NK-92 treated with Interleukin-12 subunit alpha and Interleukin-12 subunit beta, amount 100 ng/mL, for 24 hours (cell line): Measurements from ENCODE around the gene BSDC1.
"Not testable (repeated sequence)": the region's sequence is repeated elsewhere in the genome, so short reads cannot be mapped to it uniquely, and the experiment has no call there.

ENCODE experiments used
- DNase-seq: peaks from one replicate; lab custom pipeline; 2025; lab: John Stamatoyannopoulos, UW

The BSDC1 gene

GRCh38 chr1:32357614-32358013 lies 36.6 kb downstream of the BSDC1 start:
- no peak for DNase-seq

- no peak for DNase-seq
Observed at GRCh38 chr1:32356478-32356877, 37.8 kb downstream of the BSDC1 start.

- DNase-seq: not testable (repeated sequence)
Observed at GRCh38 chr1:32355778-32356177, 38.5 kb downstream of the BSDC1 start.

DNA sequence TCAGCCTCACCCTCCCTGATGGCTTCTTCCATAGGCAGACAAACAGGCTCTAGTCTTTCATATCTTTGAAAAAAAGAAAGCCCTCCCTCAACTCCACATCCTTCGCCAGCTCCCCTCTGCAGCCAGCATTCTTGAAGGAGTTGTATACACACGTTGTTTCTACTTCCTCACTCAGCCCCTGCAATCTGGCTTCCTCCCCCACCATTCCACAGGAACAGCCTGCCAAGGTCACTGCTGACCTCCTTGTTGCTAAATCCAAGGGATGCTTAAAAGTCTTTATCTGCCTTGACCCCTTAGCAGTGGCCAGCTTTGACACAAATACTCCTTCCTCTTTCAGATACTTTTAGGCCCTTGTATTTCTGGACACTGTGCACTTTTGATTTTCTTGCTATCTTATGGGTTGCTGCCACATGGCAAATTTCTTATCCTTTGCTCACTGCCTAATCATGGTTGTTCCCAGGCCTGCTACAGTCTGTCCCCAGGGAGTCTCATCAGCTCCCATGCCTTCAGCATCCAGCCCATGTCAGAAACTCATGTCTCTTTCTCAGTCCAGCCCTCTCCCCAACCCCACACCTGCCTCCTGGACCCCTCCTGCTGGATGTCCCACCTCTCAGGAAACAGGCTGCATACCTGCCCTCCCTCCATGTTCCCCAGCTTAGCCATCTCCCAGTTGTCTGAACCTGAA lies 40.2 kb downstream of the BSDC1 start:
- DNase-seq: no peak

- DNase-seq: no peak
Observed at GRCh38 chr1:32353431-32353830, 40.8 kb downstream of the BSDC1 start.

- DNase-seq: no peak
Observed at GRCh38 chr1:32352831-32353383, 41.3 kb downstream of the BSDC1 start.

DNA sequence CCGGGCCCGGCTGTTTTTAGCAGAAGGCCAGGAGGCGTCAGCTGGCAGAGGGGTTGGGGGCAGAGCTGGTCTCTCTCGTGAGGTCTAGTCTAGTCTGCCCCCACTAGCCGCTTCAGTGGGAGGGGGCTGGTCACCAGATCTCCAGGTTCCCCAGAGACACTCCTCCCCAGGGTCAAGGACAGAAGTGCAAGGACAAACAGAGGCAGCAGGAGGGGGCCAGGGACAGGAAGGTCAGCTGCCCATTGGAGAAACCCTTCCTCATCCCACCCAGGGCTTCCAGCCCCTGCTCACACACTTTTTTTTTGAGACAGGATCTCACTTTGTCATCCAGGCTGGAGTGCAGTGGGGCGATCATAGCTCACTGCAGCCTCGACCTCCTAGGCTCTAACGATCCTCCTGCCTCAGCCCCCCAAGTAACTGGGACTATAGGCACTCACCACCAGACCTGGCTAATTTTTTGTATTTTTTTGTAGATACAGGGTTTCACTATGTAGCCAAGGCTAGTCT lies 41.9 kb downstream of the BSDC1 start:
- DNase-seq: no peak

DNA sequence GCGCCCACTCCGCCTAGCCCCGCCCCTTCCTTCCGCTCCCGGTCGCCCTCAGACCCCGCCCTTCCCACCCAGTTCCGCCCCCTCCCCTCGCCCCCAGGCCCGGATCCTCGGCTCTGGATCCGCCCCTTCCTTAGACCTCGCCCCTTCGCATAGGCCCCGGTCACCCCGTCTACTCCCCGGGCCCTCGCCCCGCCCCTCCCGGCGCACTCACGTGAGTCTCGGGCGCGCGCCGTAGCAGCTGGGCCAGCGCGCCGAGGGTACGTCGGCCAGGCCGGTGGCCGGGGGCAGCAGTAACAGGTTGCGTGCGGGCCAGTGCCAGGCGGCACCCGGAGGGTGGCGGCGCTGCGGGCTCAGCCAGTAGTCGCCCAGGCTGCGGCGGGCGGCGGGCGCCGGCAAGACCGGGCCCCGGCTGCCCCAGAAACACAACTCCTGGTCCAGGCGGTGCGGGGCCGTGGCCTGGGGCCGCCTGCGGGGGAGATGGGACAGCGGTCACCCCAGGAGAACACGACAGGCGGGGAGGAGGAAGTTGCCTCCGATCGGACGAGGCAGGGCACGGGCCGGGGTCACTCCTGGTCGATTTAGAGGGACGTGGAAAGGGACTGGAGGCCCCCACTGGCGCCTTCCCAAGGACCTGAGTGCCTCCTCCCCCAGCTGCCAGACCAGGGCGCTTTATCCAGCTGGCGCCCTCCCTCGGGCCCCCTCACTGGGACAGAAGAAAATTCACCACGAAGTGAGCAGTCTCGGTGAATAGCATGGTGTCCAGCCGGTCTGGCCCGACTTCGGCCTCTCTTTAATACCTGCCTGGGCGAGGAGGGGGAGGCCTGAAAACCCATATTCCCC lies 42.6 kb downstream of the BSDC1 start:
- DNase-seq: peak; percentile 48

- DNase-seq: peak; percentile 38
Observed at GRCh38 chr1:32350785-32351398, 43.3 kb downstream of the BSDC1 start.

GRCh38 chr1:32349211-32349708 lies 45.0 kb downstream of the BSDC1 start:
- DNase-seq: no peak

- no peak for DNase-seq
Observed at GRCh38 chr1:32346532-32347157, 47.6 kb downstream of the BSDC1 start.

DNA sequence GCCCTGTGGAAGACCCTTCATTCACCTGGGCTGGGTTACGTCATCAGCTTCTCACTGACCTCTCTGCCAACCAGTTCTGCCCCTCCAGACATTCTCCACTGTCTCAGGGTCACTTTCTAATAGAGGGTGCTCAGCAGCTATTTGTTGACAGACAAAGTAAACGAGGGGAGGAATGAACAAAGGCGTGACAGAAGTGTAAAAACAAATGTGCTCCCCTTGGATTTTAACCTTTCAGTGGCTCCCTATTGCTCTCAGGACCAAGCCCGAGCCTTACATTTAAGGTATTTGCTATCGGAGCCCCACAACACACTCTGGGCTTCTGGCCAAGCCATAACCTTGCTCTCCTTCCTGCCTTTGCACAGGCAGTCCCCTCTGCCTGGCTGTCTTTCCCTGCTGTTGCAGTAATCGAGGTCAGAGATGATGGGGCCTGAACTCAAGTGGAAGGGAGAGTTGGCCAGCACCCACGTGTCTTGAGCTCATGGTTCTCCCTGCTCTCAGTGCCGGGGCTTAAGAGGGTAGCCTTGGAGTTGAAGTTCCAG lies 48.9 kb downstream of the BSDC1 start:
- DNase-seq: no peak

- DNase-seq: no peak
Observed at GRCh38 chr1:32342704-32343103, 51.5 kb downstream of the BSDC1 start.

DNA sequence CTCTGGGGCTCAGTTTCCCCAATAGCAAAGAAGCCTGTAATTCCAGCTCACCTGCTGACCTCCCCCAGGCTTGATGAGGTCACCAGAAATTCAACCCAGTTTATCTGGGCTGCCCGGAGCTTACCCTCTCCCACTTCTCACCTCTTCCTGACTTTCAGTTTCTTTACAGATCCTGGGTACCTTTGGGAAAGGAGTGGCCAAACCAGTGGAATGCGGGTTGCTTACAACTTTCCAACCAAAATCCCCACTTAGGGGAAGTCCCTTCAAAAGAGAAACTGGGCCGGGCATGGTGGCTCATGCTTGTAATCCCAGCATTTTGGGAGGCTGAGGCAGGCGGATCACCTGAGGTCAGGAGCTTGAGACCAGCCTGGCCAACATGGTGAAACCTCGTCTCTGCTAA lies 52.3 kb downstream of the BSDC1 start:
- no peak for DNase-seq

DNA sequence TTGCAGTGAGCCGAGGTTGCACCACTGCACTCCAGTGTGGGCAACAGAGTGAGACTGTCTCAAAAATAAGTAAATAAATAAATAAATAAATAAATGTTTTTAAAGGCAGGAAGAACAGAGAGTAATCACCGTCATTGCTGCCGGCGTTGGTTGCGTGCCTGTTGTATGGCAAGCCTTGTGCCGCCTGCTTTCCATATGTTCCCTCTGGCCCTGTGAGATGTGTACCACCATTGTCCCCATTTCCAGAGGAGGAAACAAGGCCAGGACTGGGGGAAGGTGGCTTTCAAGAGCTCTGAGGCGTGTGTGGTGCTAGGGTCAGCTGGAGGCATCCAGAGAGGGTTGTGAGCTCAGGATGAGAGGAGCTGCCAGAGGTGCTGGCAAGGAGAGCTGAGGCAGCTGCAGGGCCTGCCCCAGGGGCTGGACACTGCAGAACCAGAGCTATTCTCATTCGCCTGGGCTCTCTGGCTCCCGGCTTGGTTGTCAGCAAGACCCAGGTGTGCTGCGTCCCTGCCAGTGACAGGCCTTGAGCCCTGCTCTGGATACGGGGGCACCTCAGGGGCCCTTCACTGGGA lies 53.0 kb downstream of the BSDC1 start:
- no peak for DNase-seq

GRCh38 chr1:32339363-32339978 lies 54.8 kb downstream of the BSDC1 start:
- no peak for DNase-seq

DNA sequence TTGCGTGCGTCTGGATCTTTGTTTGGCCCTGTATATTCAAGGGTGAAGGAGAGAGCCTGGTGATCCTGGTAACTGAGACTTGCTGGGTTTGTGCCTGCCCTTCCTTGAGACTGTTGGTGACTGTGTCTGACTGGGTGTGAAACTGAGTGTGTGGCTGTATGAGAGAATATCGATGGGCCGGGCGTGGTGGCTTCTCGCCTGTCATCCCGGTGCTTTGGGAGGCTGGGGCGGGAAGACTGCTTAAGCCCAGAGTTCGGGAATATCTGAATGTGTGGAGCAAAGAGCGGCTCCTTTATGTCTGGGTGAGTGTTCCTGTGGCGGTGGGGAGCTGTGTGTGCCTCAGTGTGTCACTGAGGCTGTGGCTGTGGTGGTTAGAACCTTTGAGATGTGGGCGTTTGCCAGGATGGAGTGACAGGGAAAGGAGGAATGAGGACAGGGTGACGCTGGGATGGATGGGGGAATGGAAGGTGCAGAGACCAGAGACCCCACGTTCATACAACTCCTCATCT lies 55.5 kb downstream of the BSDC1 start:
- no peak for DNase-seq

- DNase-seq: no peak
Observed at GRCh38 chr1:32337855-32338636, 56.2 kb downstream of the BSDC1 start.

GRCh38 chr1:32336963-32337675 lies 57.1 kb downstream of the BSDC1 start:
- DNase-seq: peak; percentile 27
